ENCODE measurements around the gene TSPAN12.
"Not testable (repeated sequence)": the region's sequence is repeated elsewhere in the genome, so short reads cannot be mapped to it uniquely, and the experiment has no call there.

Gene TSPAN12

GRCh38 chr7:120802751-120803150 lies 55.2 kb downstream of the TSPAN12 start:
- DNase-seq = no peak

GRCh38 chr7:120799813-120800475 lies 58.0 kb downstream of the TSPAN12 start:
- no peak for DNase-seq

- DNase-seq = no peak
Measured at GRCh38 chr7:120799147-120799546, 58.8 kb downstream of the TSPAN12 start.

GRCh38 chr7:120797026-120797645 lies 60.8 kb downstream of the TSPAN12 start:
- no peak for DNase-seq

GRCh38 chr7:120794106-120794729 lies 63.7 kb downstream of the TSPAN12 start:
- DNase-seq = peak; percentile 7

GRCh38 chr7:120793213-120793936 lies 64.6 kb downstream of the TSPAN12 start:
- DNase-seq = no peak

GRCh38 chr7:120792861-120793130 lies 65.1 kb downstream of the TSPAN12 start:
- DNase-seq = no peak

- DNase-seq = peak; percentile 71
Measured at GRCh38 chr7:120792091-120792860, 65.7 kb downstream of the TSPAN12 start.

- DNase-seq = no peak
Measured at GRCh38 chr7:120785095-120785494, 72.8 kb downstream of the TSPAN12 start.

- DNase-seq = no peak
Measured at GRCh38 chr7:120783721-120784120, 74.2 kb downstream of the TSPAN12 start.

GRCh38 chr7:120783273-120783672 lies 74.7 kb downstream of the TSPAN12 start:
- DNase-seq = no peak

- not testable (repeated sequence) for DNase-seq
Measured at GRCh38 chr7:120781924-120782323, 76.0 kb downstream of the TSPAN12 start.

- no peak for DNase-seq
Measured at GRCh38 chr7:120780938-120781337, 77.0 kb downstream of the TSPAN12 start.

GRCh38 chr7:120780451-120780850 lies 77.5 kb downstream of the TSPAN12 start:
- DNase-seq = not testable (repeated sequence)

GRCh38 chr7:120779078-120779477 lies 78.9 kb downstream of the TSPAN12 start:
- not testable (repeated sequence) for DNase-seq

GRCh38 chr7:120775755-120776154 lies 82.2 kb downstream of the TSPAN12 start:
- no peak for DNase-seq

- DNase-seq = no peak
Measured at GRCh38 chr7:120774481-120774880, 83.5 kb downstream of the TSPAN12 start.

GRCh38 chr7:120770206-120770605 lies 87.7 kb downstream of the TSPAN12 start:
- no peak for DNase-seq

GRCh38 chr7:120760851-120761250 lies 97.1 kb downstream of the TSPAN12 start:
- no peak for DNase-seq

- no peak for DNase-seq
Measured at GRCh38 chr7:120760050-120760449, 97.9 kb downstream of the TSPAN12 start.

- no peak for DNase-seq
Measured at GRCh38 chr7:120743128-120743527, 114.8 kb downstream of the TSPAN12 start.

GRCh38 chr7:120742372-120742771 lies 115.6 kb downstream of the TSPAN12 start:
- DNase-seq = no peak
